CD14-positive monocyte (primary cell): Measurements from ENCODE around the gene CYB561D2. TPM values are rescaled to one million over a fixed set of nuclear protein-coding genes. Genes with fewer than 3 reads are reported as not detected.
A peak's percentile ranks its signal among the peaks of the same experiment; 100 is the strongest.

Experiments used
- DNase-seq, 3 donors: peaks; one replicate each; pipeline ENCODE4 v3.0.0-alpha.2; 2011 to 2022
- H2AFZ ChIP-seq: 2 replicates; pipeline ENCODE4 v1.6.0; 2012; ENCODE audit warnings: mild to moderate bottlenecking, low read depth, low read length, inconsistent platforms; ENCODE audit not compliant: insufficient read depth, poor library complexity, severe bottlenecking
- H3K27ac ChIP-seq, 2 donors: 1 replicate in 1 of 2; 2 replicates in 1 of 2; pipeline ENCODE4 v1.5.1; 2012 to 2013; ENCODE audit warnings: low read length in 2 of 2, control low read depth in 1 of 2, inconsistent platforms in 1 of 2, low read depth in 1 of 2, mild to moderate bottlenecking in 1 of 2
- H3K27me3 ChIP-seq, 2 donors: one replicate each; pipeline versions ENCODE4 v1.6.0 to v1.6.1; 2011 to 2013; ENCODE audit warnings: low read length in 2 of 2; ENCODE audit not compliant: control insufficient read depth in 2 of 2, insufficient read depth in 2 of 2
- H3K36me3 ChIP-seq, 2 donors: replicated peaks in 1 of 2; 1 replicate in 1 of 2; 2 replicates in 1 of 2; pipeline versions ENCODE4 v1.5.1 to v1.6.1; 2012 to 2013; ENCODE audit warnings: low read length in 2 of 2, control low read depth in 1 of 2, inconsistent platforms in 1 of 2, mild to moderate bottlenecking in 1 of 2; ENCODE audit not compliant: insufficient read depth in 2 of 2, control insufficient read depth in 1 of 2
- H3K4me1 ChIP-seq, 2 donors: 1 replicate in 1 of 2; 2 replicates in 1 of 2; pipeline versions ENCODE4 v1.5.1 to v1.6.1; 2012 to 2013; ENCODE audit warnings: low read length in 2 of 2, control low read depth in 1 of 2, inconsistent platforms in 1 of 2, mild to moderate bottlenecking in 1 of 2, moderate library complexity in 1 of 2; ENCODE audit not compliant: insufficient read depth in 2 of 2, control insufficient read depth in 1 of 2
- H3K4me2 ChIP-seq: replicated peaks from 2 replicates; pipeline ENCODE3; 2012; ENCODE audit warnings: low read length, moderate library complexity, mild to moderate bottlenecking; ENCODE audit not compliant: poor library complexity, severe bottlenecking; ENCODE audit errors: extremely low read depth
- H3K4me3 ChIP-seq, 3 experiments: fragments of 200-600 bp in 1 of 3; sonication (generic) in 1 of 3; replicated peaks in 1 of 3; 1 replicate in 2 of 3; 2 replicates in 1 of 3; pipeline ENCODE4 v1.5.1; 2011 to 2013; ENCODE audit warnings: low read length in 3 of 3, mild to moderate bottlenecking in 3 of 3, control low read depth in 2 of 3, low read depth in 2 of 3, inconsistent platforms in 1 of 3, moderate library complexity in 1 of 3
- H3K79me2 ChIP-seq: 2 replicates; pipeline ENCODE4 v1.6.0; 2012; ENCODE audit warnings: mild to moderate bottlenecking, control low read depth, inconsistent platforms, low read length, moderate library complexity; ENCODE audit not compliant: insufficient read depth
- H3K9ac ChIP-seq: 2 replicates; pipeline ENCODE4 v1.6.0; 2017; ENCODE audit warnings: low read length, mild to moderate bottlenecking; ENCODE audit not compliant: insufficient read depth, poor library complexity, severe bottlenecking
- H3K9me3 ChIP-seq, 2 donors: replicated peaks in 1 of 2; 1 replicate in 1 of 2; 2 replicates in 1 of 2; pipeline versions ENCODE4 v1.5.1 to v1.6.1; 2012 to 2013; ENCODE audit warnings: low read length in 2 of 2, control low read depth in 1 of 2; ENCODE audit not compliant: control insufficient read depth in 1 of 2, insufficient read depth in 1 of 2
- H4K20me1 ChIP-seq: 2 replicates; pipeline ENCODE4 v1.6.0; 2012; ENCODE audit warnings: mild to moderate bottlenecking, low read length, control low read depth, moderate library complexity; ENCODE audit not compliant: insufficient read depth
- H3K27ac Mint-ChIP-seq, 7 donors: one replicate each; pipeline ENCODE4 v1.8.0; 2020; ENCODE audit warnings: mild to moderate bottlenecking in 7 of 7, mixed read lengths in 7 of 7, moderate library complexity in 6 of 7, inconsistent platforms in 2 of 7
- H3K27me3 Mint-ChIP-seq, 3 donors: one replicate each; pipeline ENCODE4 v1.8.0; 2021 to 2022; ENCODE audit warnings: low read depth in 3 of 3, mild to moderate bottlenecking in 3 of 3, mixed read lengths in 3 of 3, moderate library complexity in 3 of 3, inconsistent platforms in 1 of 3
- H3K36me3 Mint-ChIP-seq, 2 donors: one replicate each; pipeline ENCODE4 v1.8.0; 2020; ENCODE audit warnings: mixed read lengths in 2 of 2, inconsistent platforms in 1 of 2, mild to moderate bottlenecking in 1 of 2
- H3K4me1 Mint-ChIP-seq: one replicate; pipeline ENCODE4 v1.8.0; 2020; ENCODE audit warnings: mild to moderate bottlenecking, mixed read lengths
- H3K4me3 Mint-ChIP-seq, 2 donors: one replicate each; pipeline ENCODE4 v1.8.0; 2020; ENCODE audit warnings: mild to moderate bottlenecking in 2 of 2, mixed read lengths in 2 of 2, moderate library complexity in 1 of 2
- H3K9me3 Mint-ChIP-seq, 7 donors: one replicate each; pipeline ENCODE4 v1.8.0; 2020 to 2022; ENCODE audit warnings: mixed read lengths in 7 of 7, mild to moderate bottlenecking in 6 of 7, moderate library complexity in 6 of 7, inconsistent platforms in 2 of 7
- WGBS: methylation state at CpG from one replicate; pipeline ENCODE4 v1.1.5; 2013; ENCODE audit warnings: missing lambda C conversion rate; ENCODE audit not compliant: insufficient coverage; 5-methylcytosine and 5-hydroxymethylcytosine counted together
- intact Hi-C, 2 donors: fragments of 100-400 bp; cut with micrococcal nuclease; formaldehyde crosslinking; loops; one replicate each; pipeline versions ENCODE4 v1.15.0 to v1.15.1; 2023
- polyA plus RNA-seq, 3 donors: library from polyadenylated mRNA; depleted of rRNA in 1 of 3; unstranded in 2 of 3; stranded (reverse) in 1 of 3; fragments of 300-500 nt in 2 of 3; fragments of >200 nt in 1 of 3; fragmentation: Illumina TruSeq in 2 of 3; gene quantifications; 1 replicate in 2 of 3; 2 replicates in 1 of 3; pipeline ENCODE4 v1.2.3, GENCODE V29; 2012 to 2021
- TF ChIP-seq, protein P1 (sequence below): fragments of 200-600 bp; IDR thresholded peaks from one replicate; pipeline ENCODE4 v1.8.0; 2022; ENCODE audit warnings: antibody characterized with exemption, mild to moderate bottlenecking

The CYB561D2 gene
- polyA plus RNA-seq, 3 donors: 78.9 to 94.0 (median 82.5) TPM

DNA sequence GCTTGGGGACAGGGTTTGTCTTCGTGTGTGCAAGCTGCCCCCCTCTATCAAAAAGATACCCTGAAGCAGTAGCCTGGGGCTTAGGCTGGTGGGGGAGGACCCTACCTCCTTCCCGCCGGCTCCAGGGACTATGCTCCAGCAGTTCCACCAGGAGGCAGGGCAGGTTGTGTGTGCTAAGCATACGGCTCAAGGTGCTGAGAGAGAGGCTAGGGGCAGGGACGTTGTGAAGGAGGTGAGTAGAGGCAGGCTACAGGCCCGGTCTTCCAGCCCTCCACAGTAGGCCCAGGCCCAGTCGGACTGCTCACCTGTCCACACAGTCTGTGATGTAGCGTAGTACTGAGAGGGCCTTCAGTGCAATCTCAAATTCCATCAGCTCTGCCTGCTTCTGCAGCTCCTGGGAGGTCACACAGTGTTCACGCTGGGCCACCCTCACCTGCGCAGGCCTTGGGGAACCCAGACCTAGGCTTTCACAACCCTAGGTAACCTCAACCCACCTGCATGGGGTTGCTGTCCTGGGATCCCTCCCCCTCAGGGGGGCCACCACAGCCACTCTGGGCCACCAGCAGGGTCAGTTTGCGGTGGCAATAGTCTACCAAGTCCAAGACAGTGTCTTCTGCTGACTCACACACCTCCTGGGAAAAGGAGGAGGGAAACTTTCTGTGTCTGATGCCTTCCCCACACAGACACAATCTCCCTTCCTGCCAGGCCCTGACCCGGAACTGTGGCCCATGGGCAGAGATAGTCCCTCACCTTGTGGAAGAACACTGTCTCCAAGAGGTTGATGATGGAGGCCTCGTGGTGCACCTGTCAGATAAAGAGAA is 7.6 kb upstream of the CYB561D2 start:
- Histone ChIP-seq H3K79me2 (peaks cover 46% of the 10 kb centered on the region), H3K4me1 (peaks cover 63 to 88% of the 10 kb centered on the region in 2 donors), H3K4me2 (no peak overlapping the region), H3K27ac (no peak overlapping the region), H3K9ac (no peak overlapping the region), H4K20me1 (peaks cover 12% of the 10 kb centered on the region), H2AFZ (no peak overlapping the region), H3K4me3 (no peak overlapping the region), H3K9me3 (no peaks in the 10 kb centered on the region), H3K36me3 (peaks cover 2 to 4% of the 10 kb centered on the region in 2 donors), H3K27me3 (no peaks in the 10 kb centered on the region)
- TF ChIP-seq, protein P1, sequence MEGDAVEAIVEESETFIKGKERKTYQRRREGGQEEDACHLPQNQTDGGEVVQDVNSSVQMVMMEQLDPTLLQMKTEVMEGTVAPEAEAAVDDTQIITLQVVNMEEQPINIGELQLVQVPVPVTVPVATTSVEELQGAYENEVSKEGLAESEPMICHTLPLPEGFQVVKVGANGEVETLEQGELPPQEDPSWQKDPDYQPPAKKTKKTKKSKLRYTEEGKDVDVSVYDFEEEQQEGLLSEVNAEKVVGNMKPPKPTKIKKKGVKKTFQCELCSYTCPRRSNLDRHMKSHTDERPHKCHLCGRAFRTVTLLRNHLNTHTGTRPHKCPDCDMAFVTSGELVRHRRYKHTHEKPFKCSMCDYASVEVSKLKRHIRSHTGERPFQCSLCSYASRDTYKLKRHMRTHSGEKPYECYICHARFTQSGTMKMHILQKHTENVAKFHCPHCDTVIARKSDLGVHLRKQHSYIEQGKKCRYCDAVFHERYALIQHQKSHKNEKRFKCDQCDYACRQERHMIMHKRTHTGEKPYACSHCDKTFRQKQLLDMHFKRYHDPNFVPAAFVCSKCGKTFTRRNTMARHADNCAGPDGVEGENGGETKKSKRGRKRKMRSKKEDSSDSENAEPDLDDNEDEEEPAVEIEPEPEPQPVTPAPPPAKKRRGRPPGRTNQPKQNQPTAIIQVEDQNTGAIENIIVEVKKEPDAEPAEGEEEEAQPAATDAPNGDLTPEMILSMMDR: no peak
- WGBS: 87% methylated on average over 8 of the region's 13 CpGs
- Mint-ChIP-seq H3K4me3 (no peak overlapping the region), H3K9me3 (no peaks in the 10 kb centered on the region), H3K36me3 (peaks cover 9 to 14% of the 10 kb centered on the region in 2 donors), H3K27me3 (no peaks in the 10 kb centered on the region), H3K4me1 (peaks cover 76% of the 10 kb centered on the region), H3K27ac (peak overlapping the region in 1 of 7 donors; percentile 30)
- intact Hi-C loops: no loop called here
- DNase-seq: no peak

DNA sequence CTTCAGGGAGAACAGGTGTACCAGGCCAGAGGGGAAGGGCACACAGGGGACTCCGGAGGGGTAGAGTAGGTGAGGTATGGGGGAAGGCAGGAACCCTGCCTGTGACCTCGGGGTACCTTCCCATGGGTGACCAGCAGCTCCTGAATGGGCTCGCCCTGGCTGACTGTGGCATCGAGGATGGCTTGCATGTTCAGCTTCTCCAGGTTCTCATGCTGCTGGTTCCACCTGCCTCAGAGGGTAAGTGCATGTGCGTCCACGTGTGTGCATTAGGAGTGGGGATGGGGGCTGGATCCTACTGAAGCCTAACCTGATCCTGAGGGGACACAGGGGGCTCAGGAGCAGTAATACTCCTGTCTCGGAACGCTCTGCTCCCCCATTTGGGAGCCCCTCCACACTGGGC is 5.7 kb upstream of the CYB561D2 start:
- Histone ChIP-seq H3K27me3 (no peaks in the 10 kb centered on the region), H3K4me1 (peaks cover 57 to 79% of the 10 kb centered on the region in 2 donors), H3K79me2 (peaks cover 45% of the 10 kb centered on the region), H3K36me3 (peaks cover 9 to 16% of the 10 kb centered on the region in 2 donors), H3K4me2 (peak overlapping the region; percentile 83), H3K27ac (no peak overlapping the region), H4K20me1 (peaks cover 15% of the 10 kb centered on the region), H3K4me3 (peak overlapping the region in 2 of 3 experiments; percentile 42 to 70), H2AFZ (no peak overlapping the region), H3K9ac (no peak overlapping the region), H3K9me3 (no peaks in the 10 kb centered on the region)
- Mint-ChIP-seq H3K4me3 (no peak overlapping the region), H3K27ac (no peak overlapping the region), H3K9me3 (no peaks in the 10 kb centered on the region), H3K4me1 (peaks cover 75% of the 10 kb centered on the region), H3K36me3 (peaks cover 17 to 18% of the 10 kb centered on the region in 2 donors), H3K27me3 (no peaks in the 10 kb centered on the region)
- DNase-seq: no peak
- intact Hi-C loops: loop anchor here in 1 of 2 donors (5.0 kb wide), 1 partner anchor 202 kb away; no protein-coding TSS in a partner anchor
- TF ChIP-seq, protein P1: no peak
- 86% methylated on average over 8 of the region's 8 CpGs for WGBS
